ENCODE data around the gene ACCS. TPM values are rescaled to one million over a fixed set of nuclear protein-coding genes. Genes with fewer than 3 reads are reported as not detected.

Gene ACCS
- total RNA-seq, 1 donor from 2014 or later, result 7.9 TPM

- Histone ChIP-seq H3K4me1 (peaks cover 16% of the 10 kb centered on the region), H3K27ac (replicated peaks) (peak overlapping the region; percentile 89), H3K36me3 (peaks cover 17% of the 10 kb centered on the region), H3K27me3 (ENCODE audit: low read depth) (no peaks in the 10 kb centered on the region), H3K9me3 (replicated peaks) (no peaks in the 10 kb centered on the region), H3K4me3 (peak overlapping the region; percentile 76)
- TF ChIP-seq, protein P1, sequence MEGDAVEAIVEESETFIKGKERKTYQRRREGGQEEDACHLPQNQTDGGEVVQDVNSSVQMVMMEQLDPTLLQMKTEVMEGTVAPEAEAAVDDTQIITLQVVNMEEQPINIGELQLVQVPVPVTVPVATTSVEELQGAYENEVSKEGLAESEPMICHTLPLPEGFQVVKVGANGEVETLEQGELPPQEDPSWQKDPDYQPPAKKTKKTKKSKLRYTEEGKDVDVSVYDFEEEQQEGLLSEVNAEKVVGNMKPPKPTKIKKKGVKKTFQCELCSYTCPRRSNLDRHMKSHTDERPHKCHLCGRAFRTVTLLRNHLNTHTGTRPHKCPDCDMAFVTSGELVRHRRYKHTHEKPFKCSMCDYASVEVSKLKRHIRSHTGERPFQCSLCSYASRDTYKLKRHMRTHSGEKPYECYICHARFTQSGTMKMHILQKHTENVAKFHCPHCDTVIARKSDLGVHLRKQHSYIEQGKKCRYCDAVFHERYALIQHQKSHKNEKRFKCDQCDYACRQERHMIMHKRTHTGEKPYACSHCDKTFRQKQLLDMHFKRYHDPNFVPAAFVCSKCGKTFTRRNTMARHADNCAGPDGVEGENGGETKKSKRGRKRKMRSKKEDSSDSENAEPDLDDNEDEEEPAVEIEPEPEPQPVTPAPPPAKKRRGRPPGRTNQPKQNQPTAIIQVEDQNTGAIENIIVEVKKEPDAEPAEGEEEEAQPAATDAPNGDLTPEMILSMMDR (IDR thresholded peaks at IDR 0.05; ENCODE audit: borderline replicate concordance), result no peak
- intact Hi-C loops (cut with micrococcal nuclease), result no loop called here
- no peak for DNase-seq
Observed at GRCh38 chr11:44067266-44067665, 1.2 kb downstream of the ACCS start.

GRCh38 chr11:44068180-44068579 is 2.1 kb downstream of the ACCS start:
- no peaks in the 10 kb centered on the region for H3K9me3 ChIP-seq (replicated peaks)
- TF ChIP-seq, protein P1 (IDR thresholded peaks at IDR 0.05; ENCODE audit: borderline replicate concordance), result no peak
- intact Hi-C loops (cut with micrococcal nuclease), result no loop called here
- peaks cover 26% of the 10 kb centered on the region for H3K36me3 ChIP-seq
- H3K4me3 ChIP-seq, result no peak overlapping the region
- peaks cover 16% of the 10 kb centered on the region for H3K4me1 ChIP-seq
- DNase-seq, result no peak
- no peaks in the 10 kb centered on the region for H3K27me3 ChIP-seq (ENCODE audit: low read depth)
- no peak overlapping the region for H3K27ac ChIP-seq (replicated peaks)

- Histone ChIP-seq H3K27ac (replicated peaks) (no peak overlapping the region), H3K36me3 (peaks cover 46% of the 10 kb centered on the region), H3K9me3 (replicated peaks) (no peaks in the 10 kb centered on the region), H3K27me3 (ENCODE audit: low read depth) (no peaks in the 10 kb centered on the region), H3K4me3 (no peak overlapping the region), H3K4me1 (peaks cover 11% of the 10 kb centered on the region)
- TF ChIP-seq, protein P1 (IDR thresholded peaks at IDR 0.05; ENCODE audit: borderline replicate concordance), result no peak
- intact Hi-C loops (cut with micrococcal nuclease), result no loop called here
- no peak for DNase-seq
Observed at GRCh38 chr11:44071157-44071556, 5.1 kb downstream of the ACCS start.

DNA sequence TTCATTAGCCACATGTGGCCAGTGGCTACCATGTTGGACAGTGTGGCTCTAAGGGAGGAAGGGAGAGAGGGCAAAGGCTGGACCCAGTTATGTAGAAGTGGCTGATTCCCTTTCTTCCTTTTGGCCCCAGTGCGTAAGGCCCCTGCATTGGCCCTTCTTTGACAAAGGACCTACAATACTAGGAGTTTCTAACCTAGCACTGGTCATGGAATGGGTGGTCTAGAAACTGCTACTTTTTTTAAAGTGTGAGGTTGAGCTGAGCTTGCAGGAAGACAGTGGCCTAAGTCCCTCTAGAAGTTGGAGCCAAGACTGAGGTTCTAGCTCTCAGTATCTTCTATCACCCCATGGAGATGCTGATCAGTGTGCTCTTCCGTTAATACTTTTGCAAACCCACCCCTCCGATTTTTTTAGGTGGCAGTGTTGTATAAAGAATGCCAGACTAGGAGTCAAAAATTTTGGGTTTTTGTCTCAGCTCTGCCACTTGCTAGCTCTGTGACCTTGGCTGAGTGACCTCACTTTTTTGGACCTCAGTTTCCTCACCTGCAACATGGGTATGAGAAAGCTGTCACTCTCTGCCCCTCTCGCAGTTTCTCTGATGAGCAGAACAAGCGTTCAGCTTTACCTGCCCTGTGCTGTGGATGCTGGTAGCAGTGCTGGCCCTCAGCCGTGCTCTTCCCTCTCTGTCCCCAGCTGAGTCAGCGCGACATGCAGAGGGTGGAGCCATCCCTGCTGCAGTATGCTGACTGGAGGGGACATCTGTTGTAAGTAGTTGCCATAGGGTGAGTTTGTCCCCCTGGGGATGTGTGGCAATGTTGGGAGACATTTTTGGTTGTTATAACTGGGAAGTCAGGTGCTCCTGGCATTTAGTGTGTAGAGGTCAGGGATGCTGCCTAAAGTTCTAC is 6.9 kb downstream of the ACCS start:
- intact Hi-C loops (cut with micrococcal nuclease), result no loop called here

GRCh38 chr11:44078794-44079193 is 12.7 kb downstream of the ACCS start:
- H3K9me3 ChIP-seq (replicated peaks), result no peaks in the 10 kb centered on the region
- intact Hi-C loops (cut with micrococcal nuclease), result no loop called here
- H3K4me1 ChIP-seq, result no peaks in the 10 kb centered on the region
- no peak overlapping the region for H3K4me3 ChIP-seq
- DNase-seq, result no peak
- no peak overlapping the region for H3K27ac ChIP-seq (replicated peaks)
- H3K36me3 ChIP-seq, result peaks cover 72% of the 10 kb centered on the region
- no peaks in the 10 kb centered on the region for H3K27me3 ChIP-seq (ENCODE audit: low read depth)
- TF ChIP-seq, protein P1 (IDR thresholded peaks at IDR 0.05; ENCODE audit: borderline replicate concordance), result no peak

More for the DNA sequence above, 6.9 kb downstream of the ACCS start:
- H3K36me3 ChIP-seq, result peaks cover 62% of the 10 kb centered on the region
- H3K27ac ChIP-seq (replicated peaks), result no peak overlapping the region
- TF ChIP-seq, protein P1 (IDR thresholded peaks at IDR 0.05; ENCODE audit: borderline replicate concordance), result no peak
- H3K9me3 ChIP-seq (replicated peaks), result no peaks in the 10 kb centered on the region
- H3K4me3 ChIP-seq, result no peak overlapping the region
- no peaks in the 10 kb centered on the region for H3K4me1 ChIP-seq
- H3K27me3 ChIP-seq (ENCODE audit: low read depth), result no peaks in the 10 kb centered on the region
- no peak for DNase-seq

Data from left ventricle myocardium inferior (tissue), 1 donor.